Activated CD4-positive, CD25-positive, alpha-beta regulatory T cell (primary cell): ENCODE measurements around the gene NRG2.

Experiments
- DNase-seq, 4 experiments: peaks; one replicate each; lab custom pipeline; 2025; lab: John Stamatoyannopoulos, UW

NRG2 gene

GRCh38 chr5:139812836-139813805 is 230.0 kb downstream of the NRG2 start:
- DNase-seq: no peak

GRCh38 chr5:139812323-139812722 is 230.8 kb downstream of the NRG2 start:
- DNase-seq: no peak

- DNase-seq: no peak
Observed at GRCh38 chr5:139811274-139811607, 231.9 kb downstream of the NRG2 start.

GRCh38 chr5:139810341-139811273 is 232.5 kb downstream of the NRG2 start:
- no peak for DNase-seq

GRCh38 chr5:139809331-139809810 is 233.7 kb downstream of the NRG2 start:
- no peak for DNase-seq

GRCh38 chr5:139808481-139809330 is 234.4 kb downstream of the NRG2 start:
- DNase-seq: no peak

GRCh38 chr5:139807647-139808030 is 235.5 kb downstream of the NRG2 start:
- DNase-seq: no peak

GRCh38 chr5:139806726-139807646 is 236.1 kb downstream of the NRG2 start:
- DNase-seq: no peak

GRCh38 chr5:139806111-139806510 is 237.0 kb downstream of the NRG2 start:
- DNase-seq: no peak

GRCh38 chr5:139805545-139805944 is 237.6 kb downstream of the NRG2 start:
- DNase-seq: no peak

- no peak for DNase-seq
Observed at GRCh38 chr5:139804800-139805397, 238.2 kb downstream of the NRG2 start.

GRCh38 chr5:139803978-139804377 is 239.1 kb downstream of the NRG2 start:
- no peak for DNase-seq

GRCh38 chr5:139799359-139799758 is 243.7 kb downstream of the NRG2 start:
- no peak for DNase-seq

- DNase-seq: no peak
Observed at GRCh38 chr5:139798883-139799282, 244.2 kb downstream of the NRG2 start.

GRCh38 chr5:139797856-139798510 is 245.1 kb downstream of the NRG2 start:
- DNase-seq: no peak

- no peak for DNase-seq
Observed at GRCh38 chr5:139797335-139797734, 245.8 kb downstream of the NRG2 start.
